ENCODE measurements around the gene FDXR.
"Not testable (repeated sequence)": the region's sequence is repeated elsewhere in the genome, so short reads cannot be mapped to it uniquely, and the experiment has no call there.

FDXR gene

GRCh38 chr17:74873037-74873873 lies 461 bp upstream of the FDXR start:
- DNase-seq (ENCODE audit: low read depth, low spot score): peak; percentile 97

DNA sequence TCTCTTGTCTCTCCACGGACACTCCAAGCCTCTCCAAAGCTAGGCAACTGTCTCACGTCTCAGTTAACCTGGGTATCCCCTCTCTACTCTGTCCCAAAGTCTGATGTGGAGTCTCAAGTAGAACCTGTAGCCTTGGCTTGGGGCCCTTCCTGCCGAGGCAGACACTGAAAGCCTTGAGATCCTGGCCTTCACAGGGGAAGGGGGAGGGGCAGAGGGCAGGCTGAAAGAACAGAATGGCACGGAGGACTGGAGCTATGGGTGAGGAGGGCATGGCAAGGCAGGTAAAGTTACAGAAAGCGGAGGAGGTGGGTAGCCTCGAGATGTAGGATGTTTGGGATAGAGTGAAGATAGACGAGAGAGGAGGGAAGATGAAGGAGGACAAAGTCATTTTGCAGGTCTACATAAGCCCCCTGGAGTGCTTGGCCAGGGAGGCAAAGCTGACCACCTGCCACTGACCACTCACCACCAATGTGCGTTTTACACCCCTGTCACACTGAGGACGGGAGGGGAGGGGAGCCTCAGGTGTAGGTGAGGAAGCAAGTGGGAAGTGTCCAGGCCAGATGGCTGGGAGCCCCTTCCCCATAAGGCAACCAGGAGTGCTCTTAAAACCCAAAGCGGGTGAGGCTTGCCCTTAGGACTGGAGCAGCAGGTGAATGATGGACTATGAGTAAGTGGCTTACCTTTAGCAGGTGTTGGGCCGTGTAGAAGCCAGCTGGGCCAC lies 1.3 kb downstream of the FDXR start:
- DNase-seq (ENCODE audit: low read depth, low spot score): no peak

GRCh38 chr17:74870512-74870911 lies 2.3 kb downstream of the FDXR start:
- DNase-seq (ENCODE audit: low read depth, low spot score): no peak

DNA sequence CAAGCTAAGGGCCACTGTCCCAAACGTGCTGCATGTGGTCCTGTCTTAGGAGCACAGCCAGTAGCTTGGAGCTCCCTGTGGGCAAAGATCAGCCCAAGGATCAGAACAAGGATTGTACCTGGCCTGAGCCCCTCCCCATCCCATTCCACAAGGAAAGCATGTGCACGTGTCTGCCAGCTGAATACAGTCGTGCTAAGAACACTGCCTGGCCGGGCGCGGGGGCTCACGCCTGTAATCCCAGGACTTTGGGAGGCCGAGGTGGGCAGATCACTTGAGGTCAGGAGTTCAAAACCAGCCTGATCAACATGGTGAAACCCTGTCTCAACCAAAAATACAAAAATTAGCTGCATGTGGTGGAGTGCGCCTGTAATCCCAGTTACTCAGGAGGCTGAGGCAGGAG lies 2.8 kb downstream of the FDXR start:
- not testable (repeated sequence) for DNase-seq (ENCODE audit: low read depth, low spot score)

DNA sequence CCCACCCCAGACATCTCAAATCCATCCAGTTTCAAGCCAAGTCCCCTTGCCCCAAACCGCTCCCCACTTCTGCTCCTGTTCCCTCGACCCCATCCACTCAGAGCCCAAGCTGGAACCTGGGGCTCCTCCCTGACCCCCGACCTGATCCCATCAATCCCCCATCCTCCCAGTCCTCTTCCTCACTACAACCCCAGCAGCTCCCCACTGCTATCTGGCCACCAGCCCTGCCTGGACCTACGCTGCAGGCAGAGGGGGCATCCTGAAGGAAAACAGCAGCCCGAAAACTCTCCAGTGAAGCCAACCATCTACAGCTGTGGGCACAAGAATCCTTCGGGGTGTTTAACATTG lies 3.9 kb downstream of the FDXR start:
- no peak for DNase-seq (ENCODE audit: low read depth, low spot score)

DNA sequence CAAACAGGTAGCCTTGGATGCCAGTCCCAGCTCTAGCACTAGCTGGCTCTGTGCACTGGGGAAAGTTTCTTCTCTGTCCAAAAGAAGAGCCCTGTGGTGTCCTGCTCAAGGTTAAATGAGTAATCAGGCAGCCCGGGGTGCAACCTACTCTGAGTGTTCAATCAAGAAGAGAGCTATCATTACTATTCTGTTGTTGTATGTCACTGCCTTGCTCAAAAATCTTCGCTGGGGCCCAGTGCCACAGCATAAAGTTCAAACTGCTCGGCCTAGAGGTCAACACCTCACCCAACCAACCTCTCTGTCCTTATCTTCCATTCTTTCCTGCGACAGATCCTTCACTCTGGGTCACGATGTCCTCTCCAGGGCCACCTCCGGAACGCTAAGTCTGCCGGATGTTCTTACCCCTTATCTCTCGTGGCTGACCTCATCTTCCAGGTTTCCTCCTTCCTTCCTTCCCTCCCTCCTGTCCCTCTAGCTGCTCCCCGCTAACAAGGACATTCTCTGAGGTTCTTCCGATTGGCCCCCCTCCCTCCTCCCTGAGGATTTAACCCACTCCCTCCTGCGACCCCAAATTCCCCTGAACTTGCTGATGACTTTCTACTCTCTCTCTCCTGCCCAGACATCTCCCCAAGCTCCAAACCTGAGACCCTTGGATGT lies 4.4 kb downstream of the FDXR start:
- DNase-seq (ENCODE audit: low read depth, low spot score): no peak

DNA sequence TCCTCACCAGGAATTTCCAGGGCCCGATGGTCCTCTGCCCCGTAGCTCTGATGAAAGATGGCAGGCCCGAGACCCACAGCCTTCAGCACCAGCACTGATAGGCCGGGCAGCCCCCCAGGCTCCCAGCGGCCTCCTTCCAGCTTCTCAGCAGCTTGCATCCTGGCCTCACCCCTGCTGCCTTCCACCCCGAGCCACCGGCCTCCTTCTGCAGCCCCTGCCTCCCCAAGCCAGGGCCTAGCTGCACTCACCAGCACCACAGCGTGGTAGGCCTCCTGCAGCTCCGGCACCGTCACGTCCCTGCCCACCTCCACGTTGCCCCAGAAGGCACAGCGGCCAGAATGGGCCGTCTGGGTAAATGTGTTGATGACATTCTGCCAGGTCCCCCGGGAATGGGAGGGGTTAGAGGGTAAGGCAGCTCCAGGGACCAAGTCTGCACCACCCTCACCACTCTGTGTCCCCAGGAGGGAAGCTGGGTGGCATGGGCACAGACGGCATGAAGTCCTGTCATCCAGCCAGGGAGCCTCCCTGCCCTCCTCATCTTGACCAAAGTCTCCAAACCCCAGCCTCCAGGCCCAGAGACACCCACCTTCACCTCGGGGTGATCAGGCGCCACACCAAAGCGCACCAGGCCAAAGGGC lies 6.5 kb downstream of the FDXR start:
- DNase-seq (ENCODE audit: low read depth, low spot score): no peak

DNA sequence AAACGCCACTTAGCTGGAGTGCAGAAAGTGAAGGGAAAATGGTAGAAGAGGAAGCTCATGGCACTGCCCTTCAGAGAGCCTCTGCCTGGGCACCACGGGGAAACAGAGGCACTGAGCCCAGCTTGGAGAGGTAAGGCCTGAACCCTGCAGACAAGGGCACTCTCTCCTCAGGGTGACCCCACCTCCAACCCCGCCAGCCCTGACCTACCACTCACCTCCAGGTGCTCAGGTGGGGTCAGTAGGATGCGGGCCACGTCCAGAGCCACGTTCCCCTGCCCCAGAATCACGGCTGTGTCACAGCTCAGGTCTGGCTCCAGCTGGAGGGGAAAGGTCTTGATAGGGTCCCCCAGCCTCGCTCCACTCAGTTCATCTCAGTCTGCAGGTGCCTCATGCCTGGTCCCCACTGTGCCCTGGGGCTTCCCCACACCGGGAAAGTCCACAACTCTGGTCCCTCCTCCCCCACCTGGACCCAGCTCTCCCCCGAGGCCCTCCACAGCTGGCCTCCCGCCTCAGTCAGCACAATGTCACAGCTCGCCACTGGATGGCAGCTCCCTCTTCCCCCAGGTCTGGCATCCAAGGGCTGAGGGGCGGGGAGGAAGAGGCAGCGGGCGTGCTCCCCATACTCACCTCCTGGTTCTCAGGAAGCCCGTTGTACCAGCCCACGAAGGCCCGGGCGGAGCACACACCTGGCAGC lies 7.1 kb downstream of the FDXR start:
- no peak for DNase-seq (ENCODE audit: low read depth, low spot score)

DNA sequence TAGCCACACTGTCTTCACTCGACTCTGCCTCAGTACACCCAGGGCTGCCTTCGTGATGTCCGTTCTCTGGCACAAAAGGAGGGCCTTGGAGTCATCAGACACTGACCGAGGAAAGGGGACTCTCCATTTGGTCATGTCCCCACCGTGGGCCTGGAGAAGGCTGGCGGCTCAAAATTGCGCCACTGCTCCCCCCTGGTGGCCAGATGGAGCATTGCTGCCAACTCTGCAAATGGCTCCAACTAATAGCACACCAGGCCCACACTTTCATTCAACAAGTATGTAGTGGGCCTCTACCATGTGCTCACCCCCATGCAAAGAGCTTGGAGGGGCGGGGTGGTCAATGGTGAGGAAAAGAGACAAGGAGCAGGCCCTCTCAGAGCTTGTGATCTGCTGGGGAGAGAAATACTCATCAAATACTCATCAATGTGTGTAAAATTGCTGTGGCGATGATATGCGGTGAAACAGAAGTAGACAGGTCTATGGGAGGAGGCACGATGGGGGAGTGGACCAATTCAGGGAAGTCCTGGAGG lies 7.9 kb downstream of the FDXR start:
- DNase-seq (ENCODE audit: low read depth, low spot score): no peak

DNA sequence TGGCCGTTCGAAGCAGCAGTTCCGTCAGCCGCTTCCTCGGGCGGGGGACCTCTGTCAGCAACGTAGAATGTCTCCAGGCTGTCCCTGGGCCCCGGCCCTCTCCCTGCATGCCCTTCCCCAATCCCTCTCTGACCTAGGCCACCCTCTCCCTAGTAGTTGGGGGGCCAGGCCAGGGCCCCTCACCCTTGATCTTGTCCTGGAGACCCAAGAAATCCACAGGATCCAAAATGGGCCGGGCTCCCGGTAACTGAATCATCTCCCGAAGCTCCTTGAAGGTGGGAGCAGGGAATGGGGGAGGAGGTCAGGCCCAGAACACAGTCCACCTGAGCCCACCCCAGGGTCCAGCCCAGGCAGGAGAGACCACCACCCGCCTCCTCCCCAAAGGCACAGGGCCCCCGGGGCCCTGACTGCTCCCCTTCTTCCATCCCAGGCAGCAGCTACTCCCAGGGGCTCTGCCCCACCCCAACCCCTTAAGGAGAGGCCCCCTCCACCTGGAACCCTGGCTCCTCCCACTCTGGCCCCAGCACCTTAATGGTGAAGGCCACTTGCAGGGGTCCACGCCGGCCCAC lies 8.4 kb downstream of the FDXR start:
- DNase-seq (ENCODE audit: low read depth, low spot score): no peak

GRCh38 chr17:74863420-74864296 lies 9.1 kb downstream of the FDXR start:
- DNase-seq (ENCODE audit: low read depth, low spot score): no peak

GRCh38 chr17:74862919-74863318 lies 9.9 kb downstream of the FDXR start:
- DNase-seq (ENCODE audit: low read depth, low spot score): no peak

DNA sequence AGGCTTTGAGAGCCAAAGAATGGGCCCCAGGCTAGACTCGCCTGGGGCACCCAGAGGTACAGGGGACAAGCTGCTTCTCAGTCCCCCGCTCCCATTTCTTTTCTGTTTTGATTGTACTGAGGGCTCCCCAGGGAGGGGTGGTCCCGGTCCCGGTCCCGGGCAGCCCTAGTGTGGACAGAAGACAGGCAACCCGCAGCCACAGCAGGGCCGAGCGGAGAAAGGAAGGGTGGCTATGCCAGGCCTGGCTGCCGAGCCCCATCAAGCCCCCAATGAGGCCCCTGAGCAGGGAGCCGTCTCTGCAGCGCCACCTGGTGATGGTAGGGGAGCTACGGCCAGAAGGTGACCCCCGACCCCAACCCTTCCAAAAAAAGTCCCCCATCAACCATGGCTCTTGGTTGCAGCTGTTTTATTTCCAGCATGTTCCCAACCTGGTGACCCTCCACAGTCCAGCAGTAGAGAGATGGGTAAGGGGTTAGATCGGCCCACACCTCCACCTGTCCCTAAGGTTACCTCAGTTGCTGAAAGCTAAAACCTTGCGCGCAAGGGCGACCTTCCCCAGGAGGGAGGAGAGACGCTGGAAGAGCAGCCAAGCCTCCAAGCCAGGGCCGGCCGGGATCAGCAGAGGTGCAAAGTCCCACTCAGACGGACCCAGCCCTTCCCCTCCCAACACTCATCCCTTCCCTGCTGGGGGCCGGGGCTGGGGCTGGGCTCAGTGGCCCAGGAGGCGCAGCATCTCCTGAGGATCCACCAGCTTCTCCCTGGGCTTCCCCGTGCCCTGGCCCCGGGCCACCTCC lies 10.5 kb downstream of the FDXR start:
- no peak for DNase-seq (ENCODE audit: low read depth, low spot score)

GRCh38 chr17:74861662-74862107 lies 11.1 kb downstream of the FDXR start:
- DNase-seq (ENCODE audit: low read depth, low spot score): no peak

- DNase-seq (ENCODE audit: low read depth, low spot score): no peak
Observed at GRCh38 chr17:74860872-74861661, 11.7 kb downstream of the FDXR start.

DNA sequence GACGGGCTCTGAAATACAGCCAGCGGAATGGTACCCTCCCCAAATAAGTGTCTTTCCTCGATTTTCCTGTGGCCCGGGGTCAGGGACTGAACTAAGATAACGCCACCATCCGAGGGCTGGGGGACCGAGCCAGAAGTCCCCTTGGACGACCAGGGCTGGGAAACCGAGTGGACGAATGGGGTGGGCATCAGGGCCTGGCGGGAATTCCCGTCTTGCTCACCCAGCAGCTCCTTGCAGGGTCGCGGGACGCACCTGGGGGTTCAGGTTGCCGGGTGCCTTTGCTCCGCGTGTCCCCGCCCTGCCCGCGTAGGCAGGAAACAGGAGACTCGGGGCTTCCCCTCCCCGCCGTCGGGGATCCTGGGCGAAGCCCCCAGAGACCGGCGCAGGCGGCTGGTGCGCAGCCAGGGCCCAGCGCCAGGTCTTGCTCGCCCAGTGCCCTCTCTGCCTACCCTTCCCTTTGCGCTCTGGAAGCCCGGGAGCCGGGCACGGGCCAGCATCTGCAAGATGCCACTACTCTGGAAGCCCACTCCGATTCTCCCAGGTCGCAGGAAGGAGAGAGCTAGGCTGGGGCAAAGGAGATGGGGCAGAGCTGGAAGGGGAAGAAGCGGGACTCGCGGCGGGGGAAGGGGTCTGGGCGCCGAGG lies 12.4 kb downstream of the FDXR start:
- DNase-seq (ENCODE audit: low read depth, low spot score): no peak

DNA sequence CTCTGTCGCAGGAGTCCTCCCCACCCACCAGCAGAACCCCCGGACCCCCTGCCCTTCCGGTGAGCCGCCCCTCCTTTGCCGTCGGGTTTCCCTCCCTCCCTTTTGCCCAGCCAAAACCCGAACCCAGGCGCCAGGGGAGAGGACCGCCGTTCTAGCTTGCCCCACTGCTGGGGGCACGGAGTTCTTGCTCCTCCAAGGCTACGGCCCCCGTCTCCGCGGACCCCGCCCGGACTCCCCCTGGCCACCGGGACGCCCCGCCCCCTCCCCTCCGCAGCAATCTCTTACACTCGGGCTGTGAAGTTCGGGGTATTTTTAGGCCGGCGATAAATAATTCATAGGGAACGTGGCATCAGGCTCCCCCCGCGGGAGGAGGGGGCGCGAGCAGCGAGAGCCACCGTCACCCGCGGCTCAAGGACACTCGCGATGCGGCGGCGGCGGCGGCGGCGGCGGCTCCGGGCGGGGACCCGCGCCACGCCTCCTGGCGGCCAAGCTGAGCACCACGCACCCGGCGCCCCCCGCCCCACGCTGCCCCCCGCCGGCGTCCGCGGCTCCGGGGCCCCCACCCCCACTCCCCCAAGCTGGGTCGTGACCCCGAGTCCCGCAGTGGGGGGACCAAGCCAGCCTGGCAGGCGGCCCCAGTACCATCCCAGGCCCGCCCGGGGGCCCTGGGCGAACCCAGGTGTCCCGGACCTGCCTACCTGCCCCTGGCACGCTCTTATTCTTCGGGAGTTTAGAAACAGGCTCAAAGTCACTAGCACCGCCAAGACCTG lies 13.2 kb downstream of the FDXR start, which contains the start of gene GRIN2C:
Gene GRIN2C, minus strand, starts transcription at position 427 of the 770 bp plus-strand sequence. CDS start 4,793 bp downstream, outside the sequence.
- no peak for DNase-seq (ENCODE audit: low read depth, low spot score)

Measured in iPS DF 19.7 (cell line).